ENCODE results near the gene CFAP20DC. TPM values are rescaled to one million over a fixed set of nuclear protein-coding genes. Genes with fewer than 3 reads are reported as not detected.
A peak's percentile ranks its signal among the peaks of the same experiment; 100 is the strongest.
"Not testable (repeated sequence)": the region's sequence is repeated elsewhere in the genome, so short reads cannot be mapped to it uniquely, and the experiment has no call there.

The CFAP20DC gene
- polyA plus RNA-seq, 2 of the 4 experiments (the other 2 are of a cell fraction) = 2.5 to 6.0 TPM

GRCh38 chr3:58713715-58714401 lies 336.0 kb downstream of the CFAP20DC start:
- 12% methylated on average over 3 of the region's 3 CpGs for WGBS (ENCODE audit: missing lambda C conversion rate)
- Histone ChIP-seq H3K9me3 (no peaks in the 10 kb centered on the region), H3K4me2 (no peak overlapping the region), H3K4me1 (no peaks in the 10 kb centered on the region), H3K4me3 (no peak overlapping the region), H3K27ac (no peak overlapping the region)
- ATAC-seq (no peak), FAIRE-seq (no peak), DNase-seq (ENCODE audit: low read depth in 1 of 2, low spot score in 1 of 2) (no peak)
- TF ChIP-seq RNF2 (IDR thresholded peaks at IDR 0.05; ENCODE audit: borderline replicate concordance, low read depth) (no peak), NR3C1 (IDR thresholded peaks at IDR 0.05) (no peak), USF2 (IDR thresholded peaks at IDR 0.05) (0 out of 2 replicates have a peak, but pooled peaks have one; percentile 32)
- ChIA-PET POLR2A (no interaction called here), CTCF (no interaction called here)

GRCh38 chr3:58711871-58712270 lies 338.0 kb downstream of the CFAP20DC start:
- H3K4me1 ChIP-seq = no peaks in the 10 kb centered on the region
- ATAC-seq = no peak
- no peak overlapping the region for H3K4me2 ChIP-seq
- DNase-seq (ENCODE audit: low read depth in 1 of 2, low spot score in 1 of 2) = no peak
- H3K27ac ChIP-seq = no peak overlapping the region
- WGBS (ENCODE audit: missing lambda C conversion rate) = 7% methylated on average over 7 of the region's 8 CpGs
- FAIRE-seq = no peak
- ChIA-PET CTCF (no interaction called here), POLR2A (no interaction called here)
- H3K4me3 ChIP-seq = no peak overlapping the region
- H3K9me3 ChIP-seq = no peaks in the 10 kb centered on the region
- TF ChIP-seq JUN (IDR thresholded peaks at IDR 0.05) = no peak
- TF ChIP-seq NFE2L2 (conservative IDR thresholded peaks at IDR 0.05; ENCODE audit: low read length) = no peak
- TF ChIP-seq CHD4 (IDR thresholded peaks at IDR 0.05; ENCODE audit: borderline replicate concordance) = no peak
- TF ChIP-seq USF2 (IDR thresholded peaks at IDR 0.05) = no peak
- no peak for TF ChIP-seq REST (IDR thresholded peaks at IDR 0.05)
- no peak for TF ChIP-seq POLR2AphosphoS2 (conservative IDR thresholded peaks at IDR 0.05; ENCODE audit: low read length)
- TF ChIP-seq TFCP2L1 (CRISPR knock-in tag; IDR thresholded peaks at IDR 0.05) = no peak
- no peak for TF ChIP-seq ZNF302 (CRISPR knock-in tag; IDR thresholded peaks at IDR 0.05)
- no peak for TF ChIP-seq EHF (CRISPR knock-in tag; IDR thresholded peaks at IDR 0.05)
- no peak for TF ChIP-seq KDM1A (IDR thresholded peaks at IDR 0.05; ENCODE audit: low read depth)
- TF ChIP-seq CBX8 (IDR thresholded peaks at IDR 0.05) = no peak
- no peak for TF ChIP-seq HOXB13 (CRISPR knock-in tag; IDR thresholded peaks at IDR 0.05; ENCODE audit: low read depth)
- no peak for TF ChIP-seq EP300 (IDR thresholded peaks at IDR 0.05)
- no peak for TF ChIP-seq HMGXB4 (CRISPR knock-in tag; IDR thresholded peaks at IDR 0.05; ENCODE audit: borderline replicate concordance)

- FAIRE-seq; H3K27ac ChIP-seq; DNase-seq (ENCODE audit: low read depth in 1 of 2, low spot score in 1 of 2); H3K4me3 ChIP-seq; H3K4me1 ChIP-seq; POLR2A ChIA-PET; CTCF ChIA-PET; ATAC-seq; H3K9me3 ChIP-seq; H3K4me2 ChIP-seq: not testable (repeated sequence)
- 11% methylated on average over 3 of the region's 3 CpGs for WGBS (ENCODE audit: missing lambda C conversion rate)
Measured at GRCh38 chr3:58708983-58709382, 340.8 kb downstream of the CFAP20DC start.

Measured in A549 (cell line).